PC-9 (cell line): ENCODE data around the gene FBRSL1. TPM values are rescaled to one million over a fixed set of nuclear protein-coding genes. Genes with fewer than 3 reads are reported as not detected.

ENCODE experiments used
- BruUV-seq: library from RNA; stranded (reverse); fragments of 400-500 nt; replicated peaks from 2 replicates; lab custom pipeline; 2021; lab: Mats Ljungman, UMichigan
- CTCF ChIA-PET: fragments of 300-600 bp; sonication (Branson Sonifier 250); formaldehyde crosslinking; loops from one replicate; lab custom pipeline; 2022; ENCODE audit warnings: antibody characterized with exemption; lab: Charles Lee
- POLR2A ChIA-PET: fragments of 300-600 bp; sonication (Branson Sonifier 250); formaldehyde crosslinking; loops from one replicate; lab custom pipeline; 2022; ENCODE audit warnings: antibody characterized with exemption; ENCODE audit not compliant: unreplicated experiment; lab: Charles Lee
- DNase-seq, 2 experiments: peaks; one replicate each; pipeline versions ENCODE4 v3.0.0 to v3.0.0-alpha.2; 2015 to 2022; ENCODE audit warnings: mixed read lengths in 1 of 2
- H2AFZ ChIP-seq: fragments of 200-600 bp; sonication (generic); 2 replicates; pipeline ENCODE4 v1.8.1; 2017; ENCODE audit warnings: antibody characterized with exemption
- H3F3A ChIP-seq: fragments of 200-600 bp; sonication (generic); 2 replicates; pipeline ENCODE4 v1.8.1; 2017; ENCODE audit warnings: antibody characterized with exemption, mild to moderate bottlenecking, low read depth; ENCODE audit not compliant: insufficient read depth
- H3K27ac ChIP-seq: fragments of 200-600 bp; sonication (generic); 2 replicates; pipeline ENCODE4 v1.6.1; 2016; ENCODE audit warnings: mixed run types
- H3K27me3 ChIP-seq: fragments of 200-600 bp; sonication (generic); 2 replicates; pipeline ENCODE4 v1.6.1; 2016; ENCODE audit warnings: low read depth, mixed run types; ENCODE audit not compliant: insufficient read depth
- H3K36me3 ChIP-seq: fragments of 200-600 bp; sonication (generic); 2 replicates; pipeline ENCODE4 v1.6.1; 2016; ENCODE audit warnings: low read depth, mixed run types
- H3K4me1 ChIP-seq: fragments of 200-600 bp; sonication (generic); replicated peaks from 2 replicates; pipeline ENCODE4 v1.6.1; 2016; ENCODE audit warnings: mixed run types; ENCODE audit not compliant: insufficient read depth
- H3K4me2 ChIP-seq: fragments of 200-600 bp; sonication (generic); 2 replicates; pipeline ENCODE4 v1.6.1; 2017; ENCODE audit warnings: mixed run types
- H3K4me3 ChIP-seq: fragments of 200-600 bp; sonication (generic); 2 replicates; pipeline ENCODE4 v1.6.1; 2016; ENCODE audit warnings: mixed run types
- H3K79me2 ChIP-seq: fragments of 200-600 bp; sonication (generic); 2 replicates; pipeline ENCODE4 v1.6.1; 2017; ENCODE audit warnings: low read depth, mixed run types
- H3K9me2 ChIP-seq: fragments of 200-600 bp; sonication (generic); 2 replicates; pipeline ENCODE4 v1.8.1; 2017; ENCODE audit warnings: mild to moderate bottlenecking; ENCODE audit not compliant: insufficient read depth
- H3K9me3 ChIP-seq: fragments of 200-600 bp; sonication (generic); 2 replicates; pipeline ENCODE4 v1.8.1; 2016; ENCODE audit warnings: low read depth; ENCODE audit not compliant: insufficient read depth
- H4K20me1 ChIP-seq: fragments of 200-600 bp; sonication (generic); 2 replicates; pipeline ENCODE4 v1.8.1; 2017; ENCODE audit not compliant: insufficient read depth
- CTCF ChIP-seq: fragments of 200-600 bp; sonication (generic); conservative IDR thresholded peaks from 2 replicates; pipeline ENCODE4 v1.6.1; 2017; ENCODE audit warnings: mixed run types, antibody characterized with exemption, mild to moderate bottlenecking, moderate library complexity
- EZH2 ChIP-seq: fragments of 200-600 bp; sonication (generic); IDR thresholded peaks from 2 replicates; pipeline ENCODE4 v1.8.0; 2017; ENCODE audit warnings: antibody characterized with exemption, low read depth
- intact Hi-C: fragments of 100-400 bp; cut with micrococcal nuclease; formaldehyde crosslinking; loops from one replicate; pipeline ENCODE4 v1.10.0; 2022; ENCODE audit not compliant: unreplicated experiment
- total RNA-seq: library from RNA; stranded (reverse); gene quantifications from 2 replicates; pipeline ENCODE4 v1.2.3, GENCODE V29; 2021

The FBRSL1 gene
- total RNA-seq, 1 experiment from 2014 or later, result 59.5 TPM

GRCh38 chr12:132527186-132527882, 37.4 kb downstream of the FBRSL1 start:
- ChIA-PET POLR2A (no interaction called here), CTCF (no interaction called here)
- no peak overlapping the region for H3K4me2 ChIP-seq
- TF ChIP-seq EZH2 (no peak), CTCF (no peak)
- intact Hi-C loops, result no loop called here
- peaks cover 16% of the 10 kb centered on the region; the same call in 1 of the 2 replicates for H3F3A ChIP-seq
- H3K79me2 ChIP-seq, result no peaks in the 10 kb centered on the region
- no peaks in the 10 kb centered on the region for H3K9me3 ChIP-seq
- H3K36me3 ChIP-seq, result no peaks in the 10 kb centered on the region
- no peaks in the 10 kb centered on the region for H3K27me3 ChIP-seq
- no TSS peak for BruUV-seq
- no peaks in the 10 kb centered on the region for H3K9me2 ChIP-seq
- H3K27ac ChIP-seq, result no peak overlapping the region
- DNase-seq, result no peak
- H2AFZ ChIP-seq, result no peak overlapping the region
- peaks cover 26% of the 10 kb centered on the region for H3K4me1 ChIP-seq
- no peak overlapping the region for H3K4me3 ChIP-seq
- H4K20me1 ChIP-seq, result peaks cover 59% of the 10 kb centered on the region

DNA sequence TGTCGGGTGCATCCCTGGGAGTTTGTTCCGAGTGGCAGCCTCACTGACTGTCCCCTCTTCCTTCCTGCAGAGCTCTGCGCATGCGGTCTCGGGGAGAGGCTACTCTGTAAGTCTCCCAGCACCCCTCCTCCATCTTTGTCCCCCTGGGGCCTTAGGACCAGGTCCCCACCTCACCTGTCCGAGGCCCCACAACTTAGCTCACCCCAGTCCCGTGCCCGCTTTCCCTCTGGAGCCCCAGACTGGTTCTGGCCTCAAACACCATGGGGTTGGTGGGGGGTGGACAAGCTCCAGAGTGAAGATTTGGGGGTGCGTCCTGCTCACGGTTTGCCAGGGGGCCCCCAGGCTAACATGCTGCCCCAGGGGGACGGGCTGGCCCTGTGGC, 37.9 kb downstream of the FBRSL1 start:
- Histone ChIP-seq H3K36me3 (no peaks in the 10 kb centered on the region), H4K20me1 (peaks cover 54% of the 10 kb centered on the region), H3K27ac (no peak overlapping the region), H3K9me3 (no peaks in the 10 kb centered on the region), H3K4me1 (peaks cover 26% of the 10 kb centered on the region), H2AFZ (no peak overlapping the region), H3K9me2 (no peaks in the 10 kb centered on the region), H3K4me2 (no peak overlapping the region), H3F3A (peaks cover 16% of the 10 kb centered on the region; the same call in 1 of the 2 replicates), H3K27me3 (no peaks in the 10 kb centered on the region), H3K79me2 (no peaks in the 10 kb centered on the region), H3K4me3 (no peak overlapping the region)
- ChIA-PET POLR2A (no interaction called here), CTCF (no interaction called here)
- DNase-seq, result no peak
- TF ChIP-seq CTCF, result no peak
- no peak for TF ChIP-seq EZH2
- intact Hi-C loops, result no loop called here
- BruUV-seq, result no TSS peak

DNA sequence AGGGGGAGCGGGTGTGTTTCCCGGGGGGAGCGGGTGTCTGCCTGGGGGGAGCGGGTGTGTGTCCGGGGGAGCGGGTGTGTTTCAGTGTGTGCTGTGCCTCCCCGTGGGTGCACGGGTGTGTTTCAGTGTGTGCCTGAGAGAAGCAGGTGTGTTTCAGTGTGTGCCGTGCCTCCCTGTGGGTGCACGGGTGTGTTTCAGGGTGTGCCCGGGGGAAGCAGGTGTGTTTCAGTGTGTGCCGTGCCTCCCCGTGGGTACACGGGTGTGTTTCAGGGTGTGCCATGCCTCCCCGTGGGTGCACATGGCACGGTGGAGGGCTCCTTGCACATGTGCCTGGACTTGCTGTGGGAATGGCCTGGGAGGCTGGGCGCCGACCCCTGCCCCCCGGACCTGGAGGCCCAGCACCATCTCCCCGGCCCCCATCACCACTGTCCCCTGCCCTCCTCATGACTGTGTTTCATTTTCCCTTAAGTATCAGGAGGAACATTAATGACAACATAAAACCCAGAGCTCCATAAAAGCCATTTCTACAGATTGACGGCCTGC, 38.7 kb downstream of the FBRSL1 start:
- Histone ChIP-seq H3K4me1 (peaks cover 18% of the 10 kb centered on the region), H3K9me3 (no peaks in the 10 kb centered on the region), H2AFZ (no peak overlapping the region), H4K20me1 (peaks cover 46% of the 10 kb centered on the region), H3F3A (peaks cover 13% of the 10 kb centered on the region; the same call in 1 of the 2 replicates), H3K9me2 (no peaks in the 10 kb centered on the region), H3K4me2 (no peak overlapping the region), H3K27me3 (no peaks in the 10 kb centered on the region), H3K4me3 (no peak overlapping the region), H3K79me2 (no peaks in the 10 kb centered on the region), H3K36me3 (no peaks in the 10 kb centered on the region), H3K27ac (no peak overlapping the region)
- TF ChIP-seq CTCF, result no peak
- ChIA-PET CTCF (no interaction called here), POLR2A (interaction anchor here (0.7 kb wide), 1 partner anchor 10 kb away, joined by 5 read pairs; no protein-coding TSS in a partner anchor)
- intact Hi-C loops, result no loop called here
- no peak for DNase-seq
- no TSS peak for BruUV-seq
